IMR-90 (cell line): ENCODE results near the gene RARB. TPM values are rescaled to one million over a fixed set of nuclear protein-coding genes. Genes with fewer than 3 reads are reported as not detected.
A peak's percentile ranks its signal among the peaks of the same experiment; 100 is the strongest.

Experiments
- ATAC-seq: fragments of 200-7000 bp; cut with Tn5 transposase; 2 replicates; pipeline ENCODE4 v1.9.1; 2020; ENCODE audit warnings: low read depth, mild to moderate bottlenecking, moderate library complexity
- BruUV-seq: library from RNA; stranded (reverse); fragments of 400-500 nt; replicated peaks from 2 replicates; lab custom pipeline; 2021; lab: Mats Ljungman, UMichigan
- CTCF ChIA-PET: fragments of 300-600 bp; formaldehyde crosslinking; extraction: SDS; loops from one replicate; lab custom pipeline; 2021; ENCODE audit warnings: antibody characterized with exemption; lab: Yijun Ruan, JAX
- POLR2A ChIA-PET: fragments of 300-600 bp; sonication (Branson Sonifier 250); formaldehyde crosslinking; loops from one replicate; lab custom pipeline; 2022; ENCODE audit warnings: antibody characterized with exemption; ENCODE audit not compliant: unreplicated experiment; lab: Charles Lee
- DNase-seq: peaks from one replicate; pipeline ENCODE4 v3.0.0; 2013
- H2AFZ ChIP-seq: replicated peaks from 2 replicates; pipeline ENCODE3; 2013; ENCODE audit warnings: low read length, mild to moderate bottlenecking; ENCODE audit not compliant: poor library complexity
- H2AK5ac ChIP-seq: 2 replicates; pipeline ENCODE4 v1.6.1; 2013; ENCODE audit warnings: low read depth, low read length, inconsistent platforms
- H2AK9ac ChIP-seq: replicated peaks from 2 replicates; pipeline ENCODE3; 2013; ENCODE audit warnings: mild to moderate bottlenecking, low read depth, low read length, moderate library complexity; ENCODE audit not compliant: poor library complexity
- H2BK120ac ChIP-seq: 2 replicates; pipeline ENCODE4 v1.6.1; 2013; ENCODE audit warnings: low read depth, low read length, inconsistent platforms
- H2BK15ac ChIP-seq: 3 replicates; pipeline ENCODE4 v1.6.1; 2013; ENCODE audit warnings: low read depth, low read length, inconsistent platforms
- H2BK20ac ChIP-seq: 2 replicates; pipeline ENCODE4 v1.6.1; 2013; ENCODE audit warnings: low read depth, mild to moderate bottlenecking, inconsistent platforms, low read length, moderate library complexity
- H2BK5ac ChIP-seq: 2 replicates; pipeline ENCODE4 v1.6.1; 2013; ENCODE audit warnings: mild to moderate bottlenecking, low read depth, low read length, inconsistent platforms; ENCODE audit not compliant: poor library complexity, severe bottlenecking
- H3K14ac ChIP-seq: replicated peaks from 2 replicates; pipeline ENCODE4 v1.6.1; 2013; ENCODE audit warnings: low read depth, low read length, inconsistent platforms
- H3K18ac ChIP-seq: 2 replicates; pipeline ENCODE4 v1.6.1; 2013; ENCODE audit warnings: low read depth, low read length, control low read depth
- H3K23ac ChIP-seq: 2 replicates; pipeline ENCODE4 v1.6.1; 2013; ENCODE audit warnings: low read depth, low read length, inconsistent platforms
- H3K27ac ChIP-seq: 2 replicates; pipeline ENCODE4 v1.5.1; 2013; ENCODE audit warnings: mild to moderate bottlenecking, control low read depth, low read length; ENCODE audit not compliant: insufficient read depth
- H3K27me3 ChIP-seq: 2 replicates; pipeline ENCODE4 v1.6.1; 2013; ENCODE audit warnings: low read length; ENCODE audit not compliant: control insufficient read depth, insufficient read depth
- H3K36me3 ChIP-seq: 2 replicates; pipeline ENCODE4 v1.6.1; 2013; ENCODE audit warnings: low read length, mixed read lengths; ENCODE audit not compliant: control insufficient read depth, insufficient read depth
- H3K4ac ChIP-seq: 2 replicates; pipeline ENCODE4 v1.6.1; 2013; ENCODE audit warnings: low read depth, low read length, inconsistent platforms
- H3K4me1 ChIP-seq: 2 replicates; pipeline ENCODE4 v1.6.1; 2013; ENCODE audit warnings: low read length, mixed read lengths; ENCODE audit not compliant: control insufficient read depth, insufficient read depth
- H3K4me2 ChIP-seq: 2 replicates; pipeline ENCODE4 v1.6.1; 2013; ENCODE audit warnings: low read depth, mild to moderate bottlenecking, control low read depth, low read length, moderate library complexity
- H3K4me3 ChIP-seq: 2 replicates; pipeline ENCODE4 v1.5.1; 2013; ENCODE audit warnings: low read depth, mild to moderate bottlenecking, control low read depth, low read length, moderate library complexity; ENCODE audit not compliant: insufficient read depth
- H3K56ac ChIP-seq: 2 replicates; pipeline ENCODE4 v1.6.1; 2013; ENCODE audit warnings: low read length, inconsistent platforms; ENCODE audit not compliant: insufficient read depth; ENCODE audit errors: extremely low read depth
- H3K79me1 ChIP-seq, 2 experiments: 2 replicates each; pipeline ENCODE4 v1.6.1; 2013; ENCODE audit warnings: low read length in 2 of 2, inconsistent platforms in 1 of 2, low read depth in 1 of 2
- H3K9ac ChIP-seq: 2 replicates; pipeline ENCODE4 v1.6.1; 2013; ENCODE audit warnings: low read depth, low read length, control low read depth
- H3K9me1 ChIP-seq: 2 replicates; pipeline ENCODE4 v1.6.1; 2013; ENCODE audit warnings: low read length, inconsistent platforms; ENCODE audit not compliant: insufficient read depth
- H3K9me3 ChIP-seq: 2 replicates; pipeline ENCODE4 v1.6.1; 2013; ENCODE audit warnings: low read length; ENCODE audit not compliant: control insufficient read depth, insufficient read depth
- H4K20me1 ChIP-seq: 2 replicates; pipeline ENCODE4 v1.6.1; 2013; ENCODE audit warnings: low read length, inconsistent platforms; ENCODE audit not compliant: insufficient read depth
- H4K5ac ChIP-seq: 2 replicates; pipeline ENCODE4 v1.6.1; 2013; ENCODE audit warnings: mild to moderate bottlenecking, low read depth, low read length, control low read depth
- H4K8ac ChIP-seq, 2 experiments: 2 replicates each; pipeline ENCODE4 v1.6.1; 2013; ENCODE audit warnings: low read depth in 2 of 2, low read length in 2 of 2, control low read depth in 1 of 2, inconsistent platforms in 1 of 2
- H4K91ac ChIP-seq: 2 replicates; pipeline ENCODE4 v1.6.1; 2013; ENCODE audit warnings: low read depth, low read length, inconsistent platforms; ENCODE audit not compliant: insufficient read depth
- BHLHE40 ChIP-seq: fragments of 150-350 bp; IDR thresholded peaks from 2 replicates; pipeline ENCODE4 v1.6.1; 2016; ENCODE audit warnings: mild to moderate bottlenecking, low read depth, low read length
- CEBPB ChIP-seq: IDR thresholded peaks from 2 replicates; pipeline ENCODE4 v1.6.1; 2012; ENCODE audit warnings: low read depth, low read length, improper control_type of control experiment
- CHD1 ChIP-seq: IDR thresholded peaks from 2 replicates; pipeline ENCODE4 v1.6.1; 2012; ENCODE audit warnings: low read depth, low read length, improper control_type of control experiment
- CTCF ChIP-seq: conservative IDR thresholded peaks from 2 replicates; pipeline ENCODE4 v1.5.1; 2012; ENCODE audit warnings: mild to moderate bottlenecking, low read depth, low read length, improper control_type of control experiment
- ELK1 ChIP-seq: fragments of 150-350 bp; IDR thresholded peaks from 2 replicates; pipeline ENCODE4 v1.6.1; 2016; ENCODE audit warnings: low read depth, mild to moderate bottlenecking, low read length, moderate library complexity, borderline replicate concordance
- FOS ChIP-seq: fragments of 150-350 bp; IDR thresholded peaks from 2 replicates; pipeline ENCODE4 v1.6.1; 2016; ENCODE audit warnings: low read depth, low read length
- MAFK ChIP-seq: IDR thresholded peaks from 2 replicates; pipeline ENCODE4 v1.6.1; 2012; ENCODE audit warnings: low read depth, low read length, improper control_type of control experiment
- MAZ ChIP-seq: IDR thresholded peaks from 2 replicates; pipeline ENCODE4 v1.6.1; 2012; ENCODE audit warnings: low read depth, mild to moderate bottlenecking, low read length, improper control_type of control experiment, moderate library complexity, borderline replicate concordance
- MXI1 ChIP-seq: IDR thresholded peaks from 2 replicates; pipeline ENCODE4 v1.6.1; 2012; ENCODE audit warnings: low read depth, mild to moderate bottlenecking, low read length, moderate library complexity, borderline replicate concordance
- NFE2L2 ChIP-seq: fragments of 150-350 bp; IDR thresholded peaks from 2 replicates; pipeline ENCODE4 v1.6.1; 2016; ENCODE audit warnings: low read depth, mild to moderate bottlenecking, low read length
- POLR2A ChIP-seq: IDR thresholded peaks from 2 replicates; pipeline ENCODE4 v1.6.1; 2012; ENCODE audit warnings: mild to moderate bottlenecking, low read depth, low read length
- RAD21 ChIP-seq: IDR thresholded peaks from 2 replicates; pipeline ENCODE4 v1.6.1; 2012; ENCODE audit warnings: low read length, improper control_type of control experiment
- RCOR1 ChIP-seq: IDR thresholded peaks from 2 replicates; pipeline ENCODE4 v1.6.1; 2012; ENCODE audit warnings: mild to moderate bottlenecking, low read length, improper control_type of control experiment; ENCODE audit not compliant: insufficient replicate concordance
- RFX5 ChIP-seq: IDR thresholded peaks from 2 replicates; pipeline ENCODE4 v1.8.0; 2012; ENCODE audit warnings: low read depth, mild to moderate bottlenecking, low read length, moderate library complexity
- SMC3 ChIP-seq: fragments of 150-350 bp; IDR thresholded peaks from 2 replicates; pipeline ENCODE4 v1.6.1; 2016; ENCODE audit warnings: low read depth, mild to moderate bottlenecking, antibody characterized with exemption, low read length, moderate library complexity
- USF2 ChIP-seq: fragments of 150-350 bp; IDR thresholded peaks from 2 replicates; pipeline ENCODE4 v1.6.1; 2017; ENCODE audit warnings: mild to moderate bottlenecking, antibody characterized with exemption, low read length, low read depth
- WGBS, 2 experiments: methylation state at CpG; one replicate each; pipeline versions ENCODE4 v1.1.5 to v1.1.7; 2013; ENCODE audit warnings: missing lambda C conversion rate in 2 of 2; ENCODE audit not compliant: insufficient read length in 1 of 2; ENCODE audit errors: extremely low coverage in 2 of 2; 5-methylcytosine and 5-hydroxymethylcytosine counted together
- dilution Hi-C: fragments of 300-500 bp; cut with HindIII; formaldehyde crosslinking; loops from one replicate; pipeline ENCODE4 v1.14.3; 2018; ENCODE audit warnings: low sequenced_read_pairs; ENCODE audit not compliant: unreplicated experiment
- in situ Hi-C: fragments of 300-500 bp; cut with MboI; formaldehyde crosslinking; loops from 3 replicates; pipeline ENCODE4 v1.14.3; 2019; ENCODE audit warnings: low sequenced_read_pairs, inconsistent platforms, mixed read lengths
- intact Hi-C: fragments of 100-400 bp; cut with micrococcal nuclease; formaldehyde crosslinking; loops from 2 replicates; pipeline ENCODE4 v1.10.0; 2022
- polyA plus RNA-seq, 3 experiments: library from polyadenylated mRNA; depleted of rRNA; stranded (reverse); fragments of >200 nt; gene quantifications; 2 replicates each; pipeline ENCODE4 v1.2.3, GENCODE V29; 2012; ENCODE audit warnings: low replicate concordance in 1 of 3
- total RNA-seq: library from RNA; depleted of rRNA; stranded (reverse); fragments of >200 nt; gene quantifications from 2 replicates; pipeline ENCODE4 v1.2.3, GENCODE V29; 2012

Gene RARB
- total and polyA plus RNA-seq, 2 of the 4 experiments (the other 2 are of a cell fraction): 0.53 to 1.4 TPM

GRCh38 chr3:25583343-25583742 is 155.3 kb downstream of the RARB start:
- no peak overlapping the region for H3K27ac ChIP-seq
- peak overlapping the region; percentile 71 for H2AK9ac ChIP-seq
- no peak overlapping the region for H2BK5ac ChIP-seq
- H2AFZ ChIP-seq: peak overlapping the region; percentile 8
- H4K91ac ChIP-seq: 0 out of 2 replicates have a peak overlapping the region, but pooled peaks have one; percentile 0
- H3K79me1 ChIP-seq: no peaks in the 10 kb centered on the region
- in situ Hi-C loops (loop anchor here (10.0 to 25.0 kb wide), 2 partner anchors 619 to 1321 kb away; no protein-coding TSS in a partner anchor), dilution Hi-C loops (no loop called here), intact Hi-C loops (no loop called here)
- H3K14ac ChIP-seq: 0 out of 2 replicates have a peak overlapping the region, but pooled peaks have one; percentile 37
- peaks cover 6% of the 10 kb centered on the region; the same call in 1 of the 2 replicates for H3K4me1 ChIP-seq
- H4K8ac ChIP-seq: no peak overlapping the region
- no peak for ATAC-seq
- H3K18ac ChIP-seq: no peak overlapping the region
- no peak for TF ChIP-seq RCOR1
- no peak for TF ChIP-seq POLR2A
- TF ChIP-seq USF2: no peak
- TF ChIP-seq NFE2L2: no peak
- no peak for TF ChIP-seq MAZ
- TF ChIP-seq SMC3: no peak
- no peak for TF ChIP-seq RAD21
- TF ChIP-seq BHLHE40: no peak
- no peak for TF ChIP-seq FOS
- TF ChIP-seq ELK1: no peak
- no peak for TF ChIP-seq CTCF
- no peak for TF ChIP-seq CEBPB
- TF ChIP-seq RFX5: no peak
- no peak for TF ChIP-seq MXI1
- no peak for TF ChIP-seq MAFK
- no peak for TF ChIP-seq CHD1
- H3K4me2 ChIP-seq: no peak overlapping the region
- BruUV-seq: no TSS peak
- H3K23ac ChIP-seq: no peak overlapping the region
- no peaks in the 10 kb centered on the region for H3K27me3 ChIP-seq
- H4K5ac ChIP-seq: no peak overlapping the region
- no peak overlapping the region; the same call in 1 of the 2 replicates for H2AK5ac ChIP-seq
- no peak overlapping the region; the same call in 2 of the 3 replicates for H2BK15ac ChIP-seq
- no peaks in the 10 kb centered on the region for H3K36me3 ChIP-seq
- POLR2A ChIA-PET: no interaction called here
- peak overlapping the region; percentile 27 for H3K4ac ChIP-seq
- H2BK20ac ChIP-seq: peak overlapping the region; percentile 49; the same call in 1 of the 2 replicates
- no peak overlapping the region for H3K4me3 ChIP-seq
- H3K56ac ChIP-seq: no peak overlapping the region
- H3K9me1 ChIP-seq: peaks cover 14% of the 10 kb centered on the region
- DNase-seq: no peak
- CTCF ChIA-PET: no interaction called here
- WGBS, 2 experiments: 100% methylated on average over 1 of the region's 10 CpGs; no CpG with 5 or more reads in 1 of the 2 experiments
- H3K9ac ChIP-seq: no peak overlapping the region
- no peaks in the 10 kb centered on the region for H4K20me1 ChIP-seq
- no peaks in the 10 kb centered on the region for H3K9me3 ChIP-seq
- peak overlapping the region; percentile 13 for H2BK120ac ChIP-seq
